DMS153 treated with DMSO at 0.1 percent for 48 hours (cell line): ENCODE measurements around the gene ERCC8.
"Not testable (repeated sequence)": the region's sequence is repeated elsewhere in the genome, so short reads cannot be mapped to it uniquely, and the experiment has no call there.

ENCODE experiments used
- DNase-seq: peaks from one replicate; lab custom pipeline; 2025; ENCODE audit not compliant: unreplicated experiment; lab: John Stamatoyannopoulos, UW

The ERCC8 gene, protein sequence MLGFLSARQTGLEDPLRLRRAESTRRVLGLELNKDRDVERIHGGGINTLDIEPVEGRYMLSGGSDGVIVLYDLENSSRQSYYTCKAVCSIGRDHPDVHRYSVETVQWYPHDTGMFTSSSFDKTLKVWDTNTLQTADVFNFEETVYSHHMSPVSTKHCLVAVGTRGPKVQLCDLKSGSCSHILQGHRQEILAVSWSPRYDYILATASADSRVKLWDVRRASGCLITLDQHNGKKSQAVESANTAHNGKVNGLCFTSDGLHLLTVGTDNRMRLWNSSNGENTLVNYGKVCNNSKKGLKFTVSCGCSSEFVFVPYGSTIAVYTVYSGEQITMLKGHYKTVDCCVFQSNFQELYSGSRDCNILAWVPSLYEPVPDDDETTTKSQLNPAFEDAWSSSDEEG

GRCh38 chr5:60944904-60945812 is at the start of gene ERCC8, which contains the start of gene NDUFAF2:
Gene ERCC8 (minus strand): TSS chr5:60945070. CDS start chr5:60945008, 62 bp downstream.
Gene NDUFAF2 (plus strand): TSS chr5:60945205. CDS start chr5:60945256, 51 bp downstream.
- DNase-seq, result peak; percentile 43

DNA sequence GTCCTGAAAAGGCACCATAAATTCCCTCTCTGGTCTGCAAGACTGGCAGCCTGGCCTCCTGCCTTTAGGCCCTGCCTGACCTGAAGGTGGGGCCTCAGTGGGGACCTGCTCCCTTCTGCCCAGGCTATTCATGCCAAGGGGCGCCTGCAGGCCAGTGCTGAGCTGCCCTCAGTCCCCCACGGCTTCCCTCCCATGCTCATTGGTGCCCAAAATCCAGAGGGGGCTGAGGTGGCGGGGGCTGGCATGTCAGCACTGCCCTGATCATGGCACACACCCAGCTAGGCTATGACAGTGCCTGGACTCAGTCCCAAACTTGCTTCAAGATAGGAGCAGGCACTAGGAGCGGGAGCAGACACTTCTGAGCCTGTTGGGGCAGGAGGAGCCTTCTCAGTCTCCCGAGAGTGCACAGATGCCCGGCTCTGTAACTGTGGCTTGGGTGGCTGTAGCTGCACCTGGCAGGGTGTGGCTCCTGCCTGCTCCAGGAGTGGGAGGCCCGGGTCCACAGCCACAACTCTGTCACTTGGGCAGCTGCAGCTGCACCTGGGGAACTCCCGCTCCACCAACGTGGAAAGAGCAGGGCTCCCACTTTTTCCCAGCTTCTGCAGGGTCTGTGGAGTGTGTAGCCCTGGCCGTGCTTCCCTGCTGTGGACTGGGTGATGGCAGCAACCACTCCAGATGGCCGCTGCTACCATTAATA is 49.2 kb upstream of the ERCC8 start:
- DNase-seq, result no peak

GRCh38 chr5:60993425-60993824 is 48.6 kb upstream of the ERCC8 start:
- DNase-seq, result no peak

- DNase-seq, result no peak
These were observed 48.0 kb upstream of the ERCC8 start for GRCh38 chr5:60992871-60993270.

- DNase-seq, result no peak
These were observed 44.9 kb upstream of the ERCC8 start for GRCh38 chr5:60989790-60990189.

- DNase-seq, result not testable (repeated sequence)
These were observed 37.3 kb upstream of the ERCC8 start for GRCh38 chr5:60982127-60982526.

DNA sequence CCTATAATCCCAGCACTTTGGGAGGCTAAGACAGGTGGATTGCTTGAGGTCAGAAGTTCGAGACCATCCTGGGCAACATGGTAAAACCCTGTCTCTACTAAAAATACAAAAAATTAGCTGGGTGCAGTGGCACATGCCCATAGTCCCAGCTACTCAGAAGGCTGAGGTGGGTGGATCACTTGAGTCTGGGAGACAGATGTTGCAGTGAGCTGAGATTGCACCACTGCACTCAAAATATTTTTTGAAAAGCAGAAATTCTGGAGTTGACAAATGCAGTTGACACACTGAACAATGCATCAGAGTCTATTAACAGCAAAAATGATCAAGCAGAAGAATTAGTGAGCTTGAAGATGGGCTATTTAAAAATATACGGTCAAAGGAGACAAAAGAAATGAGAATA is 35.6 kb upstream of the ERCC8 start:
- DNase-seq, result no peak

- DNase-seq, result no peak
These were observed 34.1 kb upstream of the ERCC8 start for GRCh38 chr5:60978968-60979367.

- DNase-seq, result no peak
These were observed 33.3 kb upstream of the ERCC8 start for GRCh38 chr5:60977956-60978737.

DNA sequence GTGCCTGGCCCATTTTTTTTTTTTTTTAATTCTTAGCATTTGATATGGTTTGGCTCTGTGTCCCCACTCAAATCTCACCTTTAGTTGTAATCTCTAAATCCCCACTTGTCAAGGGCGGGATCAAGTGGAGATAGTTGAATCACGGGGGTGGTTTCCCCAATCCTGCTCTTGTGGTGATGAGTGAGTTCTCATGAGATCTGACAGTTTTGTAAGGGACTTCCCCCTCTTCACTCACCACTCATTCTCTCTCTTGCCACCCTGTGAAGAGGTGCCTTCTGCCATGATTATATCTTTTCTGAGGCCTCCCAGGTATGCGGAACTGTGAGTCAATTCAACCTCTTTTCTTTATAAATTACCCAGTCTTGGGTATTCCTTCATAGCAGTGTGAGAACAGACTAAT is 27.4 kb upstream of the ERCC8 start:
- DNase-seq, result no peak

- no peak for DNase-seq
These were observed 16.8 kb upstream of the ERCC8 start for GRCh38 chr5:60961685-60962084.

DNA sequence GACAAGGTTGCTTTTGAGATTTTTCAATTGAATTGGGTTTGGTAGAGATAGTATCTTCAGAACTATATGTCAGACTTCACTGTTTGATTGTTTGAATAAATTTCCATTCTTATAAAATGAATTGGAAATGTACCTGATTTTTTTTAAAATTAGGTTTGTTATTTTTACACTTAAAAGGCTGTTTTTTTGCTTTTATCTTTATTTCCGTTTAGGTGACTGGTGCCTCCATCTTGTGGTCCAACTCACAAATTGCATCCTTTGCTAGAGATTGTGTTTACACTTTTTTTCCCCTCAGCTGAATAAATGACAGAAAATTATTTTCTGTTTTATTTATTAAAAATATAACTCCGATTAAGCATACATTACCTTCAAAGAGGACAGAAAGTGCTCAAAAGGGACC is 15.7 kb upstream of the ERCC8 start:
- no peak for DNase-seq

- no peak for DNase-seq
These were observed 14.3 kb upstream of the ERCC8 start for GRCh38 chr5:60959156-60959555.

GRCh38 chr5:60958712-60959111 is 13.8 kb upstream of the ERCC8 start:
- no peak for DNase-seq

- no peak for DNase-seq
These were observed 13.2 kb upstream of the ERCC8 start for GRCh38 chr5:60958088-60958487.

DNA sequence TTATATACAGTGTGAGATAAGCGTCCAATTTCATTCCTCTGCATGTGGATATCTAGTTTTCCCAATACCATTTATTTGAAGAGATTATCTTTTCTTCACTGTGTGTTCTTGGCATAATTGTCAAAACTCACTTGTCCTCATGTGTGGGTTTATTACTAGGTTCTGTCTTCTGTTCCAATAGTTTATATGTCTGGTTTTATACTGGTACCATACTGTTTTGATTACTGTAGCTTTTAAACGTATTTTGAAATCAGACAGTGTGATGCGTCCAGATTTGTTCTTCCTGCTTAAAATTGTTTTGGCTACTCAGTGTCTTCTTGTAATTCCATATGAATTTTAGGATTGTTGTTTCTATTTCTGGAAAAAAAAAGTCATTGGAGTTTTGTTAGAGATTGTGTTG is 10.4 kb upstream of the ERCC8 start:
- no peak for DNase-seq

- no peak for DNase-seq
These were observed 3.9 kb upstream of the ERCC8 start for GRCh38 chr5:60948738-60949137.

- no peak for DNase-seq
These were observed 930 bp upstream of the ERCC8 start for GRCh38 chr5:60945813-60946187.

DNA sequence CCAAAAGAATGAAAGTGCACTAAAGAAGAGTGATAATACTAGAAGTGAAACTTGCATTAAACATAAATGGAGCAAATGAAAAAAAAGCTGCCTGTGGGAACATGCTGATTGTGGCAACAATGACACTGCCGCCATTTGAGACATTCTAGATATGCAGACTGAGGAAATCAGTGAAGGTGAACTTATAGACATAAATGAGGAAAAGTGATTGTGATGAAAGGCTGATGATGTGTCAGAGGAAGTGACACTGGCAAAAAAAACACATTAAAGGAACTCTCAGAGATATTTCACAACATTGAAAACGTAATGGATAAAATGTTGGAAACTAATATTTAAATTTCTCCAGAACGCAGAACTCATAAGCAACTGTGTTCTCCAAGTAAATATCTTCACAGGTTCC is 1.2 kb downstream of the ERCC8 start:
- DNase-seq, result no peak

DNA sequence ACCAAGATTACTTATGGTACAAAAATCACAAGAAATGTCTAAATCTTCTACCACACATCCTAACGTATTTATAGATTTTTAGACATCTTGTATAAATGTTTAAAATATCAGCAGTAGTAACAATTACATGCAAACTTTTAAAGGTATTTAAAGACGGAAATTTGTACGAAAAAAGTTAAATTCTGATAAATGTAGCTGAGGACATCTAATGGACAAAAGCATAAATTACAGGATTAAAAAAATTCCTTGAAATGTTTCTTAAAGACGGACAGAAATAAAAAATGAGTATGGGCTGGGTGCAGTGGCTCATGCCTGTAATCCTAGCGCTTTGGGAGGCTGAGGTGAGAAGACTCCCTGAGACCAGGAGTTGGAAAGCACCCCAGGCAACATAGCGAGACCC is 15.8 kb downstream of the ERCC8 start:
- DNase-seq, result no peak

DNA sequence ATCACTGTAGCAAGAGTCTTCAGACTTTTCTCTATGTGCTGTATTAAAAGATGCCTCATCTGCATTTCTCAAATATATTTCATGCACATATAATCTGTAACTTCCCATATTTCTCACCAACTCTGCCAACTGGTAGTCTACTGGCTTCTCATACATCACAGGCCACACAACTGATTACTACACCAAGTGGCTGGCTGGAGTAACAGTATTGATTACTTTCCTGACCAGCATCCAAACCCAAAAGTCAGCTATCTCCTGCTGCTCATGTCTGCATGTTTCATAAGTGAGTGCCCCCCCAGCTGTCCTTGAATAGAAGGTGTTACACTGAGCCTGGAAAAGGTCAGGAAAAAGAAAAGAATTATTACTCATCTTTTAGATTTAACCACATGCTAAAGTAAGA is 17.4 kb downstream of the ERCC8 start:
- DNase-seq, result no peak
